Cerebellar nuclear complex (tissue), 1 donor: ENCODE results near the gene TBC1D22A.

Source experiments
- DNase-seq, 2 experiments: peaks; one replicate each; lab custom pipeline; 2025; lab: John Stamatoyannopoulos, UW

The TBC1D22A gene

DNA sequence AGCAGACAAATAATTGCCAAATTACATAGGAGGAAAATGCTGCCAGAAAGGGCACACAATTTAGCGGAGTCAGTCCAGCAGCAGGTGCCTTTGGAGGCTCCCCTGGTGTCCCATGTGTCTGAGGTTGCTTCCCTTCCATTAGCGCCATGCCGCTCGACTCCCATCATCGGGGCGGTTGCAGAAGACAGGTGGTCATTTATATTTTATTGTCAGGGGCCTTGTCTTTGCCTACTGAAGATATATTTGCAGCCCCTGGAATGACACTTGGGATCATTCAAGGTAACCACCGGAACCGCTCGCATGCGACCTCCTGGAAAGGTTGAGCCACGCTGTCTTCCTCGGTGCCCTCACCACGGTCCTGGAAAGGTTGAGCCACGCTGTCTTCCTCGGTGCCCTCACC, 298.3 kb downstream of the TBC1D22A start:
- no peak for DNase-seq

DNA sequence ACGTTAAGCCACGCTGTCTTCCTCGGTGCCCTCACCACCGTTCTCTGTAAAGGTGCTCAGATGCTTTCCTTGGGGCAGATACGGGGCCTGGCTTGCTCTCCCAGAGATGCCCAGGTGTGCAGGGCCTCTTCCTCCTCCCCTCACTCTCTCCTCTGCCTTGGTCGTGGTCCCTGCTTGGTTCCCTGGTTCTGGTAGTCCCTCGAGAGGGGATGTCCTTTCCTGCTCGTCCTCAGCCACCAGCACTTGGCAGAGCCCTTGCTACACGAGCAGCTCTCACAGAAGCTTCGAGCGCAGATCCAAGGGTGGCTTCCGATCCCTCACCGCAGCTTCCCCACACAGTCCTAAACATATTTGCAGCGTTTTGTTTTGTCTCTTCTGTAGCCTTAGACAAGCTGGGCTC, 298.8 kb downstream of the TBC1D22A start:
- DNase-seq, result no peak

DNA sequence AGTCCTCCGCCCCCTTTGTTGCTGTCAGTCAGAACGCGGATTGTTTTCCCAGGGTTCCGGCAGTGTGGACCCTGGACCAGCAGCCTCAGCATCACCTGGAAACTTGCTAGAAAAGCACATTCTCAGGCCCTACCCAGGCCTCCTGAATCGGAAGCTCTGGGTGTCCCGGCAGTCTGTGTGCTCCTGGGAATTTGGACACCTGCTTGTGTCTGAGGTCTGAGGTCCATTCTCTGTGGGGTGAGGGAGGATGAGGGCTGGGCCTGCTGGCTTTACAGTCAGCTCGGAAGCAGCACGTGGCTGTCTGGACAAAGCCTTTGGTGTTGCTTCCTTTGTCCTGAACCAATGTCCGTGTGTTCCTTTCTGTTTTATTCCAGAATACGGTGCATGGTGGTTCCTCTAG, 299.7 kb downstream of the TBC1D22A start:
- no peak for DNase-seq

DNA sequence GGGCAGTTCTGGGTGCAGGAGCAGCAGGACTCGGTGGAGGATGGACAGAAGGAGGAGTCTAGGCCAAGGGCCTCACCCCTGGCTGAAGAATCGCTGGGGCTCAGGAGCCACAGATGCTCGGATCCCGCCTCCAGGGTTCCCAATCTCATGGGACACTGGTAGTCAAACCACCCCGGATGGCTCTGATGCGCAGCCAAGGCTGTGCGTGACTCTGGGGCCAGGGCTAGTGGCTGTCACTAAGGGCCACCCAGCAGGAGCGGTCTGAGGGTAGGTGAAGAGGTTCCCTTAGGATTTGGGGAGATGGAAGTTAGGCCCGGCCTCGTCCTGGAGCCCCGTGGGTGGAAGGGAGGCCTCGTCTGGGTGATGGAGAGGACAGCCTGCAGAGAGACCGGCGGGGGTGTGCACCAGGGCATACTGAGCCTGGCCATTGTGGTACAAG, 300.6 kb downstream of the TBC1D22A start:
- no peak for DNase-seq

DNA sequence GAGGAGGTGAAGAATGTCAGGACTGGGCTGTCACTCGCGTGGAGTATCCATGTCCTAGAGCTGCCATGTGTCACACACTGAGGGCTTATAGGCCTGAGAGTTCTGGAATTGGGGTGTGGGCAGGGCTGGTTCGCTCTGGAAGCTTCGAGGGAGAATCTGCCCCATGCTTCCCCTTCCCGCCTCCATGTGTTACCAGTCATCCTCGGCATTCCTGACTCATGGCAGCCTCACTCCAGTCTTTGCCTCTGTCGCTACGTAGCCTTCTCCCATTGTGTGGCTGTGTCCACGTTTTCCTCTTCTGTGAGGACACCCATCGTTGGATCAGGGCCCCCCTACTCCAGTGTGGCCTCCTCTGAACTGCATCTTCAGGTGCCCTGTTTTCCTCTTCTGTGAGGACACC, 301.2 kb downstream of the TBC1D22A start:
- no peak for DNase-seq

DNA sequence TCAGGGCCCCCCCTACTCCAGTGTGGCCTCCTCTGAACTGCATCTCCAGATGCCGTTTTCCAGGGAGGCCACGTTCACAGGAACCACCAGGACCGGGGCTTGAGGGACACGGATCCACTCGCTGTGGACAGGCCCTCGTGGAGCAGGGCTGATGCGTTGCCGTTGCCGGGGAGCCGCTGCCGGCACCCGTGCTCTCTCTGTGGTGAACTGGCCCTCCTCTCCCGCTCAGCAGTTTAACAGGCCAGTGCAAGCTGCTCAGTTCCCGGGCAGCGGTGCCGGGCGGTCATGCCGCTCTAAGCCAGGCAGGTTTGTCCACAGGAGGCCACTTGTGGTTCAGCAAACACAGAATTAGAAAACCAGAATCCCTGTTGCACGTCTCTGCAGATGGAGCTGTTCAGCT, 301.6 kb downstream of the TBC1D22A start:
- DNase-seq, result no peak

DNA sequence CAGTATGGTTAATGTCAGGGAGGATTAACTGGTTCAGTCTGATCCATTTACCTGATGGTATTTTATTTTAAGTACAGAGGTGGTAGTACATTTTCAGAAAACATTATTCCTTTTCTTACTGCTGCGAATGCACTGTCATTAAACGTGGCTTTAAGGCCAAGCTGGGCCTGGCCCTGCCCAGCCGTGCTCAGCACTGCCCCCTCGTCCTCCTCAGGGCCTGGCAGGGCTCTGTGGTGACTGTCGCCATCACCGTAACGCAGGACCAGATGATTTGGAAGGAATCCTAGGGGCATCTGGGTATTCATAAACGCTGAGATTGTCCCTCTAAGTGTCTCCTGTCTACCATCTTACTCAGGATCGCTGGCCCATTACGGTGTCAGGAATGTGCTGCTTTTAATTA, 302.0 kb downstream of the TBC1D22A start:
- no peak for DNase-seq

DNA sequence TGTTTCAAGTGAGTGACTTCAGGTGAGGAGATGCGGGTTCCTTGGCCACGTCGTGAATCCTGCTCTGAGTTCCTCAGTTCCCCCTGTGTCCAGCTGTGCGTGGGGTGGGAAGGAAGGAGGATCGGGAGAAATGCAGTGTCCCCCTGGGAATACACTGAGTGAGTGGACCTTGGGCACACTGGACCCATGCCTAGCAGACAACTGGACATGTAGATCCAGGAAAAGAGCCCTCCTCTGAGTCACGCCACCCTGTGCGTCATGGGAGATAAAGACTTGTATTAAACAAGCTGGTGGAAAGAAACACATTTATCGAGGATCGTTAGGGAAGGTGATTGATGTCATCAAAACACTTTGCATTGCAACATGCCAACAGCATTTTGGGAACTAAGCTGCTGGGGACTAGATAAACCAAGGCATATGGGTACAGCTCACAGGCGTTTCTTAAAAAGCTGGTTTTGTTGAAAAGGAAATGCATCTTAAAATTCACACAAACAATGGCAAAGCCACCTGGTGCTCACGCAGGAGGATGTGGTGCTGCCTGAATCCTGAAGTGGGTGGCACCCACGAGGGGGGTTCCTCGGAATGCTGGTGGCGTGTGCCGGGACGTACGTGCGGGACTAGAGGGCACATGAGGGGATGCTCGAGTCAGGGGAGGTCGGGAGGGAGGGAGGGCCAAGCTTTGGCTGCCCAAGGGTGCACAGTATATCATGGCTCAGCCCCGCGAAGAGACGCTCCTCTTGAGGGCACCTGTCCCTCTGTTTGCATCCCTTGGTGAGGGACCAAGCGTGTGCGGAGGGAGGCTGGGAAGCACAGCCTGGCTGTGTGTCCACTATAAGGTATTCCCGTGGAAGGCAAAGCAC, 303.5 kb downstream of the TBC1D22A start:
- DNase-seq, result no peak

DNA sequence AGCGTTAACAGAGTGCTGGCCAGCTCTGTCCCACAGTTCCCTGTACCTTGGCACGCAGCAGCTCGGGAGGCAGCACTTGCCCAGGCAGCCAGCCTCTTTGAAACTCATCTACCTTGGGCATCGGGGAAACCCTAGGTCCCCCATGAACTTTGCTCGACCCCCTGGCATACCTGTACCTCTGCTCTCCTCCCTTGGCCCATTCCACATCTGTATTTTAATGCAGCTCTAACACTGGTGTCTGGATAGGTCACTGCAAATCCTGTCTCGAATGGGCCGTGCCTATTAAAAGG, 304.1 kb downstream of the TBC1D22A start:
- no peak for DNase-seq

DNA sequence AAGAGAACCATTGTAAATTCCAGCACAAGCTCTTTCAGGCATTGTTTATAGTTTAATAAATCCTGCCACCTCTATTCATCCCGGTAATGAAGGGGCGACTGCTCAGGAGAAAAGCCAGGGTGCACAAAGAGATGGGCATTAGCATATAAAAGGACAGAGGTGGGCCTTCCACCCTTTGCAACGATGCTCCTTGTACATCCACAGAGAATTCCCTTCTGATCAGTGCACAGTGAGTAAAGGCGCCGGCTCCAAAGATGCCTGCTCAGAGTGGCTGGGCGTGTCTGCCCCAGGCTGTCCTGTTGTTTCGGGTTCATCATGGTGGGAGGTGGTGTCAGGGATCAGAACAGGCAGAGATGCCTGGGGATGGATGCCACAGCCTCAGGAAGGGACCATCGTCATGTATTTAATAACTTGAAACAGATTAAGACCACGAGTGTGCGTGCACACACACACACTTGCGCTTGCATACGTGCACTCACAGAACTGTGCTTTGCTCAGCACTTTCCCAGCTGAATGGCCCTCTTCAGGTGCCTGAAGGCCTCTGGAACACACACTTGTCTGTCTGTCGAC, 305.0 kb downstream of the TBC1D22A start:
- no peak for DNase-seq

DNA sequence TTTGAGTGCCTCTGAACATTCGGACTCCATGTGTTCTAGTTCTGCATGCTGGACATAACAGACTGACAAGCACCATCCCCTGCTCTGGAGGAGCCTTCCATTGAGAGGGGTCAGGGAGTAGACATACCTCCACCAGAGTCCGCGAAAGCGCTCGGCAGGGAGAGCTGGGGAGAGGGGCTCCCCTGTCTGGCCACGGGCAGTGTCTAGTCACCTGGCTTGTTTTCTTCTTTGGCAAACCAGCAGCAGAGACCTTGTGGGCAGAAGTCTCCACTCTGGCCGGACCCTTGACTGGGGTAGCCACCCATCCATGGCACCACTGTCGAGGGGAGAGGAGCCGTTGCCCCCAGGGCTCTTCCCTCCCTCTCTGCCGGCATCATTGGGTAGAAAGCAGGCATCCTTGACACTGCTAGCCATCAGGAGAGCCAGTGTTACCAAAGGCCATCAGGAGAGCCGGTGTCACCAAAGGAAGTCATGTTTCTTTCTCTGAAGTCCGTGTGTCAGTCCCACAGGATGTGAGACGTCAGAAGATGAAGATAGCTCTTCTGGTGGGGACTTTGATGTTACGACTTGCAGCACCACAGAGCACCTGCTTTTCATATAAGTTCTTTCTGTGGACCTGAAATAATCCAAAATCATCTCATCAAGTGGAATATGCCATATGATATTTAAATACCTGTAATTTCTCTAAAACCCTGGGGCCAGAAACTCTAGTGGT, 305.6 kb downstream of the TBC1D22A start:
- no peak for DNase-seq

DNA sequence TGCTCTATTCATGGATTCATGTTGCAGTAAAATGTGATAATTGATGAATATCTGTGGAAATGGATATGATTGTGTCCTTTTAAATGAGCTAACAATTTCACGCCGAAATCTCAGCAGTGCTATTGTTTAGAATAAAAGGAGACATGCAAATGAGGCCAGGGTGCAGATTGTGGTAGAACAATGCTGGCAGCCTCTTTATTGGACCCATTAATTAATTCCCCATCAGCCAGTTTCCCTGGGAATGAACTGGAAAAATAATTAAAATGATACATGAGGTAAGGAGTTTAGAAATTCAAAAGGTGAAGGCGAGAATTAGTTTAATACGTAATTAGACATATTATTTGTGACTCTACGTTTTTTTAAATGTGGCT, 306.2 kb downstream of the TBC1D22A start:
- no peak for DNase-seq

DNA sequence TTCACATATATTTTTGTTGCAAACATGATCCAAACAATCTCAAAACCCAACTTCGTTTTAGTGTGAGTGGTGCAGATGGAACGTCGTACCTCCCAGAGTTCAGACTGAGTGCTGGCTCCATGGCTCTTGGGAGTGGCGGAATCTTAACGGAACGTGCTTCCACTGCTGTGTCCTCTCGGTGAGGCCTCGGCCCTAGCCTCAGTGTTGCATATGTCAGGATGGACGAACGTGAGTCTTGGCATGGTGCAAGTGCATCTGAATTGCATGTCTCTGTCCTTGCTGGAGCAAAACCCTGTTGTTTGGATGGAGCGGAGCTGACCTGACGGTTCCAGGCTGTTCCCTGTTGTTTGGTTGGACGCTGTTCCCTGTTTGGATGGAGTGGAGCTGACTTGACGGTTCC, 306.8 kb downstream of the TBC1D22A start:
- no peak for DNase-seq

DNA sequence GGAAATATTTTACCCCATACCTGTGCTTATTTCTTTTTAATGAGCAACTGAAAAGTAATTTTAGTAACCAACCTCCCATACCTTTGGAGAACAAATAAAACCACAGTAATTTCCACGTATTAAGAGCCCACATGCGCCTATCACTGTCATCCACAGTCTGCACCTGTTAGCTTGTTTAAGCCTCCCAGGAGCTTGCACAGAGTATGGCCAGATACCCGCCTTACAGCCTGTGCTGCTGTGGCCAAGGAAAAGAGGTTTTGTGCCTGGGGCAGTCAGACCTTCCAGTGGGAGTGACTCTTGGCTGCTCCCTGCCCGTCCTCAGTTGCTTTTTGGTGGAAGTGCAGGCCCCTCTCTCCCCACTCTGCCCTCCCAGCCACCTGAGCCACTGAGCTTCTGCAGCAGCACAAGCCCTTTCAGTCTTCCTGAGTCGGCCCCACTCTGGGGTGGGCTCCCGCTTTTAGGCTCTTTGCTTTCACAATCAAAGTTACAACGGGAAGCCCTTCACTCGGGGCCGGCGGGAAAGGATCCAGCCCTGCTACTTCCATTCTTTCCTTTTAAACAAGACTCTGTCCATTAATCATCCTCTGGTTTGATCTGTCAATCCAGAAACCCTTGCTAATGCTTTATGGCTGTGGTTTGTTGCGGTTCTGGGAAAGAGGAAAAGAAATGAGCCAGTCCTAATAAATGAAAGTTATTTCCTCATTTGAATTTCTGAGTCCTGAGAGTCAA, 308.8 kb downstream of the TBC1D22A start:
- no peak for DNase-seq

DNA sequence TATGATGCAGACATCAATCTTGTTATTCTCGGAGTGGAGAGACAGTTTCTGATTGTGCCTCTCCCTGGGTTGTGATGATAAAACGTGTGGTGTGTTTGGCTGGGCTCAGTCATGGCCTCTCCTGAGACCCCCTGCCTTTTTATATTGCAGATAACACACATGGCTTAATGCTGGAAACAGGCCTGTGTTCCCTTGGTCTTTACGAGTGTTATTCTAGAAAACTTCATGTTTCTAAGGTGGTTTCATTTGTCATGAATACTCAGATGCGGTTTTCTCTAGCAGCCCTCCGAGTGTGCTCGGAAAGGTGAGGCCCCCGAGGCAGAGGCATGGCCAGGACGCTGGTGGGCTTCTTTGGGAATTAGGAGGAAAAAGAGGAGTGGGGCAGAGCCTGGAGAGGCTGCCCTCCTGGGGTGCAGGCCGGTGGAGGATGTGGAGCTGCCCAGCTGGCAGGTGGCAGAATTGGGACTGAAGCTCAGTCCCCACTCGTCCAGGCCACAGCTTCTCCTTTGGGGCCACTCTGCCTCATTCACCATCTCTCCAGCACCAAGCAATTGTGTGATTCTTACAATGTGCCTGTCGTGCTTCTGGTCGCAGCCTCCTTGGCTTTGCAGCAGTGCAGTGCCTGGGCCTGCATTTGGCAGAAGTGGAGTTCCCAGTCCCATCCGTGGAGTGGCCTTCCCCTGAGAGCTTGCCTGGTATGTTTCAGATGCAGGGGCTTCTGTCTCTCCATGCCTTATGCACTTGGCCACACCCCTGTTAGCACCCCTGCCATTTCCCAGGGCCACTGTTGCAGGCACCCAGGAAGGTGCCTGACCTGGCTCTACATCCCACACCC, 309.6 kb downstream of the TBC1D22A start:
- DNase-seq, result no peak

DNA sequence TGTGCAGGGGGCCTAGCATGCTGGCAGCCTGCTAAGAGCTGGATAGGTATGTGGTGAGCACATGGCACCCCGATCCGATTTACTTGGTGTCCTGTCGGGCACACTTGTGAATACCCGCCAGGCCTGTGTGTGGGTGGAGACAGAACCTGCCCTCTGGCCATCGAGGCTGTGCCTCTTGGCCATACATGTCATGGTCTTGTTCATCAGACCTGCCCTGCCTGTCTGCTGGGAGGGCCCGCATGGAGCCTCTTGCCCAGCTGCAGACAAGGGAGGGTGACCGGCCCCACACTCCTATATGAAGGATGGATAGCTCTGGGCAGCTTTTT, 310.2 kb downstream of the TBC1D22A start:
- DNase-seq, result no peak

DNA sequence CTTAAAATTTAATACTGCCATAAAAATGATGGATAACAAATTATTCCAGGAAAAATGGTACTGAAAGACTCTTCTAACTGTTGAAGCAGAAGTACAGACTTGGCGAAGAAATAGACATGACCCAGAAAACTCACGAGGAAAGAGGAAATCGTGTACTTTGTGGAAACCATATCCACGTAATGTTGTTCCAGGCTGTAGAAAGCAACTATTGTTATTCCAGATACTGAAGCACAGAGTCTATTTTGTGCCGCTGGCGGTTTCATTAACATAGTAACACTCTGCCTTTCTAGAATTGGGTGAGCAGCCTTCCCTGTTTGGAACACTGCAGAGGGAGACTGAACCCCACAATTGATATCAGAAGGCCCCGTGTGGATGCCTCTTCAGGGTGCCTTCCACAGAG, 310.6 kb downstream of the TBC1D22A start:
- DNase-seq, result no peak

DNA sequence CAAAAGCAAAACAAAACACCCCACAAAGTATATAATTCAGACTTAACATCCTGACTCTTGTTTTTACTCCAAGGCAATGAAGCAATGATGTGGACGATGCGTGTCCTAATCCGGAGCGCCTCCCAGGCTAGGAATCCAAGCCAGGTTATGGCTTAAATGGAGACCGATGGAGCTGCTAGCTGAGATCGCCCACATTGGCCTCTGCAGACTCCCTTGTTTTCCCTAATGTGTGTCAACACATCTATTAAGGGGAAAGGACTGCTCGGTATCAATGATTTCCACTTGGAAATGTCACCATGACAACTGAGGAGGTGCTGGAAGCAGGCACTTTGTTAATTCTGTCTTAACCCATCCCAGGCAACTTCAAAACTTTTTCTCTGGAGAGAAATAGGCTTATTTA, 311.7 kb downstream of the TBC1D22A start:
- DNase-seq, result no peak

DNA sequence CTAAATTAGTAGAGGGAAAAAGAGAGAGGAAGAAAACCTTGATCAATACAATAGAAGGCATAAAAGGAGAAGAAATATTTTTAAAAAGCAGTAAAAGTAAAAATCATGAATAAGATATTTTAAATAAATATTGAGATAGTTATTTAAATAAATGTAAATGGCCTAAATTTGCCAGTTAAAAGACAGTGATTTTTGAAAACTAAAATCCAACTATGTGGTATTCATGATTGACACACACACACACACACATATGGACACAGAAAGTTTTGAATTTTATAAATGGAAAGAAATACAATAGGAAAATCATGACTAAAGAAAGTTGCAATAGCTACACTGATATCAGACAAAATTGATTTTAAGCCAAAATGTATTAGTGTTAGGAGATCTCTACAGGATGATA, 313.1 kb downstream of the TBC1D22A start:
- DNase-seq, result no peak

DNA sequence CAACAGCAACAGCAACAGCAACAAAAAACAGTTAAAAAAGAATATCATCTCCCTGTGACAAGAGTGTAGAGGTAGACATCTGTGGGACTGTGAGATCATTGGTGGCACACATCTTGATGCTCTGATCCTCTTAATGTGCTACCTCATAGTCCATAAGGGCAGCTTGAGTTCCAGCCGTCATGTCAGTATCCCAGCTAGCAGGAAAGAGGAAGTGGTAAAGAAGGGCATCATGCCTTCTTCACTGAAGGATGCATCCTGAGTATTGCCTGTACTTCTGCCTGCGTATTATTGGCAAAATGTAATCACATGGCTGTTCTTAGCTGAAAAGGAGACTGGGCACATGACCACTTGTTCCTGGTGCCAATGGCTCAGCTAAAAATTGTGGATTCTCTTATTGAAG, 314.3 kb downstream of the TBC1D22A start:
- no peak for DNase-seq

DNA sequence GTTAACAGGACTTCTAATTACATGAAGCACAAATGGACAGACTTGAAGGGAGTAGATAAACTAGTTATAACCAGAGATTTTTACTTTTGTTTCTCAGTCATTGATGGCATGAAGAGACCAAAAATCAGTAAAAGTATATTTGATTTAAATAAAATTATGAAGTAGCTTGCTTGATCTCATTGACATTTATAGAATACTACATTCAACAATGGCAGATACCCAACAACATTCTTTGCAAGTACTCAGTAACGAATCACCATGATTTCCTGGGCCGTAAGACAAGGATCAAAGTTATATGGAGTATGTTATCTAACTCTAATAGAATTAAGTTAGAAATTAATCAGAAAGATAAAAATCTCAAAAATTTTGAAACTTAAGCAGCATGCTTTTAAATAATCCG, 317.6 kb downstream of the TBC1D22A start:
- DNase-seq, result no peak

DNA sequence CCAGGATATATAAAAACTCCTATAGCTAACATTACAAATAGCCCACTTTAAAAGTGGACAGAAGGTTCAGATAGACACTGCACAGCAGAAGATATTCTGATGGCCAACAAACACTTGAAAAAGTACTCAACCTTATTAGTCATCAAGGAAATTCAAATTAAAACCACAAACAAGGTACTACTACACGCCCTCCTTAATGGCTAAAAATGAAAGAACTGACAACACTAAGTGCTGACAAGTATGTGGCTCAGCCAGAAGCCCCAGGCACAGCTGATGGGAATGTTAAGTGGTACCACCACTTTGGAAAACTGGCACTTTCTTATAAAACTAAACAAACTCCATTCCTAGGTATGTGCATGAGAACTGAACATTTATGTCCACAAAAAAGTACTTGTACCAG, 320.1 kb downstream of the TBC1D22A start:
- no peak for DNase-seq
